ENCODE measurements around the gene VSIG4. TPM values are rescaled to one million over a fixed set of nuclear protein-coding genes. Genes with fewer than 3 reads are reported as not detected.

VSIG4 gene
- not detected in 2 replicates for total RNA-seq

GRCh38 chrX:66039944-66040343 is at the start of gene VSIG4:
Gene VSIG4, minus strand, starts transcription at chrX:66040080. Its CDS starts 82 bp downstream, at chrX:66039998.

Other genes starting within 250 kb of the VSIG4 start
- gene HEPH, start 124.2 kb upstream of the VSIG4 start, total RNA-seq: 102 and 139 TPM in 2 replicates